ENCODE results near the gene ADAMTS19. TPM values are rescaled to one million over a fixed set of nuclear protein-coding genes. Genes with fewer than 3 reads are reported as not detected.

The ADAMTS19 gene
- total RNA-seq, 1 donor from 2014 or later, result under 0.01 TPM

DNA sequence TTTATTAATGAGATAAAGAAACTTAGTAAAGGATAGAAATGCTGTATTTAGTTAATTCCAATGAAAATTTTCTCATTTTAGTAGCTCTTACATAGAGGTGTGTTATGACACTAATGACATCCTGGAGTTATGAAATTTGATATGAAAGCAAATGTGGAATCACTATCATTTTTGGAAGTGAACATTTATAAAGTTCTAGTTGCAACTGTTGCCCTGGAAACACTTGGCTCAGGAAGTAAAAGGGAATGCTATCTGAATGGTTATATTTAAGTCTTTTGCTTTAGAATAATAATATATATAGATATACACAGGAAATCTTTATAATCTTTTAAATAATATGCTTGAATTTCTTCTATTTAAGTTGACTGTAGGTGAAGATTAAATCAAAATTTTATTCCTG is 16.7 kb downstream of the ADAMTS19 start:
- Histone ChIP-seq H3K4me3 (ENCODE audit: low read depth, low read length) (no peak overlapping the region), H3K27me3 (ENCODE audit: control insufficient read depth, insufficient read depth, low read length) (no peaks in the 10 kb centered on the region), H3K36me3 (ENCODE audit: control insufficient read depth, insufficient read depth, low read length) (no peaks in the 10 kb centered on the region)
- FAIRE-seq (no peak), DNase-seq (ENCODE audit: low read depth) (no peak)
- TF ChIP-seq, protein P1, sequence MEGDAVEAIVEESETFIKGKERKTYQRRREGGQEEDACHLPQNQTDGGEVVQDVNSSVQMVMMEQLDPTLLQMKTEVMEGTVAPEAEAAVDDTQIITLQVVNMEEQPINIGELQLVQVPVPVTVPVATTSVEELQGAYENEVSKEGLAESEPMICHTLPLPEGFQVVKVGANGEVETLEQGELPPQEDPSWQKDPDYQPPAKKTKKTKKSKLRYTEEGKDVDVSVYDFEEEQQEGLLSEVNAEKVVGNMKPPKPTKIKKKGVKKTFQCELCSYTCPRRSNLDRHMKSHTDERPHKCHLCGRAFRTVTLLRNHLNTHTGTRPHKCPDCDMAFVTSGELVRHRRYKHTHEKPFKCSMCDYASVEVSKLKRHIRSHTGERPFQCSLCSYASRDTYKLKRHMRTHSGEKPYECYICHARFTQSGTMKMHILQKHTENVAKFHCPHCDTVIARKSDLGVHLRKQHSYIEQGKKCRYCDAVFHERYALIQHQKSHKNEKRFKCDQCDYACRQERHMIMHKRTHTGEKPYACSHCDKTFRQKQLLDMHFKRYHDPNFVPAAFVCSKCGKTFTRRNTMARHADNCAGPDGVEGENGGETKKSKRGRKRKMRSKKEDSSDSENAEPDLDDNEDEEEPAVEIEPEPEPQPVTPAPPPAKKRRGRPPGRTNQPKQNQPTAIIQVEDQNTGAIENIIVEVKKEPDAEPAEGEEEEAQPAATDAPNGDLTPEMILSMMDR (IDR thresholded peaks at IDR 0.05; ENCODE audit: insufficient read depth, low read length, severe bottlenecking), result no peak

DNA sequence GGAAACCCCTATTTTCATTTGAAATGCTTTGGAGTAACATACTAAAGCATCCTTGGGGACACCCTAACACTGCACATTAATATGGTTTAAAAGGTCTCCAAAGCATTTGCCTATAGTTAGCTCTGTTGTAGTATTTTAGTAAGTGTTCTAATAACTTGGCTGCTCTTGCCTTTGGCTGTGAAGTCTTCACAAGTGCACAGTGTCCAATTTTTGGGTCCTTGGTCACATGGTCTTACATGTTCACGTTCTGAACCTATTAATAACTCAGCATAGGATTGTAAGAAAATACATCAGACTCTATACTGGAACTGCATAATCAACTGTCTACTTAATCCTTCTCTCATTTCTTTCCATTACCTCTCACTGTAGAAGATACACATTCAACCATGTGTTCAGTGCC is 17.4 kb downstream of the ADAMTS19 start:
- FAIRE-seq, result no peak
- TF ChIP-seq, protein P1 (IDR thresholded peaks at IDR 0.05; ENCODE audit: insufficient read depth, low read length, severe bottlenecking), result no peak

DNA sequence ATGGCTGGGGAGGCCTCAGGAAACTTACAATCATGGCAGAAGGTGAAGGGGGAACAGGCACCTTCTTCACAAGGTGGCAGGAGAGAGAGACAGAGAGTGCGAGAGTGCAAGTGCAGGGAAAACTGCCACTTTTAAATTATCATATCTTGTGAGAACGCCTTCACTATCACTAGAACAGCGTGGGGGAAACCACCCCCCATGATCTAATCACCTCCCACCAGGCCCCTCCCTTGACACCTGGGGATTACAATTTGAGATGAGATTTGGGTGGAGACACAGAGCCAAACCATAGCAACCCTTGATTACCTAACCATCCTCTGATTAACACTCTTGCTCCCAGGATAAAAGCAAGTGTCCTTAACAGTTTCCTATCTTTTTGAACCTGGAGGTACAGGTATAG is 21.1 kb downstream of the ADAMTS19 start:
- DNase-seq (ENCODE audit: low read depth) (no peak), FAIRE-seq (no peak)
- Histone ChIP-seq H3K4me3 (ENCODE audit: low read depth, low read length) (no peak overlapping the region), H3K27me3 (ENCODE audit: control insufficient read depth, insufficient read depth, low read length) (no peaks in the 10 kb centered on the region), H3K36me3 (ENCODE audit: control insufficient read depth, insufficient read depth, low read length) (no peaks in the 10 kb centered on the region)
- TF ChIP-seq, protein P1 (IDR thresholded peaks at IDR 0.05; ENCODE audit: insufficient read depth, low read length, severe bottlenecking), result no peak

More for the DNA sequence above, 17.4 kb downstream of the ADAMTS19 start:
- Histone ChIP-seq H3K27me3 (ENCODE audit: control insufficient read depth, insufficient read depth, low read length) (no peaks in the 10 kb centered on the region), H3K4me3 (ENCODE audit: low read depth, low read length) (no peak overlapping the region), H3K36me3 (ENCODE audit: control insufficient read depth, insufficient read depth, low read length) (no peaks in the 10 kb centered on the region)
- no peak for DNase-seq (ENCODE audit: low read depth)

DNA sequence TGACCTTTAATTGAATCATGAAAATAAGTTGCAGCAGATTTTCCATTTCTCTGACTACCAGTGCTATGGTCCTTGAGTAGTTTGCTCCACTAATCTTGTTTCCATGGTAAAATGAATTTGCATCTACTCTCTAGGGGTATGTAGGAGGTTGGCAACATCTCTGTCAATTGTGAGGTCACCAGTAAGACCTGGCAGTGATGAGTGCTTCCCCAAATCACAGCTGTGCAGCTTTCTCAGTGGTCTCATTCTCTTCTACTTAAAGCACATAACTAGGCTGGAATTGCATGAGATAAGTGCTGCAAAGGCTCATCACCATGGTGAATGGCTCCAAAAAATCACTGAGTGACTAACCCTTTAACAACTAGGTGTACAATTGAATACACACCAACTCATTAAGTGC is 36.3 kb downstream of the ADAMTS19 start:
- Histone ChIP-seq H3K36me3 (ENCODE audit: control insufficient read depth, insufficient read depth, low read length) (no peaks in the 10 kb centered on the region), H3K27me3 (ENCODE audit: control insufficient read depth, insufficient read depth, low read length) (no peaks in the 10 kb centered on the region), H3K4me3 (ENCODE audit: low read depth, low read length) (no peak overlapping the region)
- no peak for DNase-seq (ENCODE audit: low read depth)
- FAIRE-seq, result no peak
- TF ChIP-seq, protein P1 (IDR thresholded peaks at IDR 0.05; ENCODE audit: insufficient read depth, low read length, severe bottlenecking), result no peak

DNA sequence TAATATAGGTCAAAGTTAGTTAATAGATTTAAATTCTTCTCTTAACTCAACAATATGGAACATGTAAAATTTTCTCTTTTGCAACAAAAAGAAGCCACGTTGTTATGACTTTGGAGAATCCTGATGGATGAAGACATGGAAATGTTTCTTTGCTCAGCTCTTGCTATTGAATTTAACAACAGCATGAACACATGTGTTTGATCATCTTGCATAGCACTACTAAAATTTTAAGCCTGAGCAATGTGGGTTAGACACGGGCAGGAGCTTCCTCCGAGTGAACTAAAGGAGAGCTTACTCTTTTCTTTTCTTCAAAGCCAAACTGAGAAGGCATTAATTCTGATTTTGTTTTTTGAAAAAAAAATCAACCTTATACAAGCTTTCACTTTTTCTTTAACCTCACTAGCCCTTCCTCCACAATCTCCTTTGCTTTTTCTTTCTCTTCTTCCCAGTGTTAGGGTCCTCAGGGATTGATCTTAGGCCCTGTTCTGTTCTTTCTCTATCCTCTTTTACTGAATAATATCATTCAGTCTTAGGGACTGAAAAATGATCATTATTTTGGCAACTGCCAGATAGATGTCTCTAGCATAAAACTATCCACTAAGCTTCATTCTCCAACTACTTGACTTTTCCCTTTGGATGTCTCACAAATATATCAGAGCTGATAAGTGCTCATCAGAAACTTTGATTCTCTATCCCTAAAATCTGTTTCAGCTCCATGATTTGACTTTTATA is 36.9 kb downstream of the ADAMTS19 start:
- TF ChIP-seq, protein P1 (IDR thresholded peaks at IDR 0.05; ENCODE audit: insufficient read depth, low read length, severe bottlenecking), result no peak
- FAIRE-seq (no peak), DNase-seq (ENCODE audit: low read depth) (no peak)
- Histone ChIP-seq H3K36me3 (ENCODE audit: control insufficient read depth, insufficient read depth, low read length) (no peaks in the 10 kb centered on the region), H3K4me3 (ENCODE audit: low read depth, low read length) (no peak overlapping the region), H3K27me3 (ENCODE audit: control insufficient read depth, insufficient read depth, low read length) (no peaks in the 10 kb centered on the region)

Data from bronchial epithelial cell (primary cell).